GM21526 (cell line): Measurements from ENCODE around the gene LAMA5.

ENCODE experiments used
- ATAC-seq: cut with Tn5 transposase; IDR thresholded peaks from one replicate; pipeline ENCODE4 v1.9.1; 2021; ENCODE audit warnings: moderate library complexity; ENCODE audit not compliant: unreplicated experiment, low FRiP score

The LAMA5 gene

DNA sequence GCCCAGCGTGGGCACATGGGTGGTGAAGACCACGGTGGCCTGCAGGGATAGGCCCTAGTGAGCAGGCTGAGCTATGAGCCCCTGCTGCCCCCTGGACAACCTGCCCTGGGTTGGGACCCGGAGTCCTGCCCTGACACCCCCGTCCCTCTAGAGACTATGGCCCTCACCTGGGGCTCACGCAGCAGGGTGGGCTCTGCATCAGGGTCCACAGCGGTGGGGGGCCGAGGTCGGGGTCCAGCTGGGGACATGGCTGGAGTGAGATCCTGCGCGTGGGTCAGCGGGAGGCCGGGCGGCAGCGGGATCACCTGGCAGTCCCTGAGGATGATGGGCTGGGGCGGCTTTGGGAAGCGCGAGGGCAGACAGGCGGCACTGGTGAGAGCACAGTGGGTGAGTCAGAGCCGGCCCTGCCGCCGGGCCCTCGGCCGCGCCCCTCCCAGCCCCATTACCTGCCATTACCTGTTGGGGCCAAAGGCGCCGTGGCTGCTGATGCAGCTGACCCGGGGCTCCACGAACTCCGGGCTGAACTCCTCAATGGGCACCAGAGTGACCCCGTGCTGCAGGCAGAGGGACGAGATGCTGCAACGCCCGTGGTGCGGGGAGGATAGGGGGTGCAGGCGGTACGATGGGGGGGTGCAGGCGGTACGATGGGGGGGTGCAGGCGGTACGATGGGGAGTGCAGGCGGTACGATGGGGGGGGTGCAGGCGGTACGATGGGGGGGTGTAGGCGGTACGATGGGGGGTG, 36.4 kb downstream of the LAMA5 start:
- no peak for ATAC-seq

DNA sequence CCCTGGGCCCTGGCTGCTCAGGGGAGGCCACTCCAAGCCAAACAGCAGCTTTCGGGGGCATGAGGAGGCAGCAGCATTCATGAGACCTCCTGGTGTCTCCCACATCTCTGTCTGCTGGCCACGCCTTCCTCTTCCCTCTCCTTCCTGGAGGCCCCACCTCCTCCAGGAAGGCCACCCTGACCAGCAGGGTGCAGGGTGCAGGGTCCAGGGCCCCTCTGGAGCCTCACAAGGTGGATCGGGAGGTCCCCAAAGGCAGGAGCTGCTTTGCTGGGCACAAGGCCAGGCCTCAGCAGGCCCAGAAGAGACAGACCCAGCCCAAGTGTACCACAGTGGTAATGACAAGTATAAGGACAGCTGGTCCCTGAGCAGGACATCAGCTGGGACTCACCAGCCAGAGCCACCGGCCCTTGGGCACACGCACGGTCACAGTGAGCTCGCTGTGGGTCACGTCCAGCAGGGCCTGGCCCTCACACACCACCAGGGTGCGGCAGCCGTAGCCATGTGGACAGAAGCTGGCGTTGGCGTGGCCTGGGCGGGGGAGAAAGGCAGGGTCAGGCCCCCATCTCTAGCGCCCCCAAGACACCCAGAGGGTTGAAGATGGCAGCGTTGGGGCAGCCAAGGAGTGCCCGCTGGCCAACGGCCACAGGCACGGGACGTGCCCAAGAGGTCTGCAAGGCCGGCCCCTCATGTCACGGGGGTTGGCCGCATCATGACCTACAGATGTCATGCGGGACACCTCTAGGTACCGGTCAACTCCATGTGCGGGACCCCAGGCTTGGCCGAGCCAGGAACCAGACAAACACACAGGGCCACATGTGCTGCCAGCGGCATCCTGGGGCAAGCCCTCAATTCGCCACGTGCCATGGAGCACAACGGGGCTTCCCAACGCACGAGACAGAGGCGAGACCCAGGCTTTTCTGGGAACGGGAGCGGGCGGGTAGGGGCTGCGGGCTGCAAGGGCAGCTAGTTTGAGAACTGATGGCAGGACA, 37.4 kb downstream of the LAMA5 start:
- ATAC-seq: no peak

DNA sequence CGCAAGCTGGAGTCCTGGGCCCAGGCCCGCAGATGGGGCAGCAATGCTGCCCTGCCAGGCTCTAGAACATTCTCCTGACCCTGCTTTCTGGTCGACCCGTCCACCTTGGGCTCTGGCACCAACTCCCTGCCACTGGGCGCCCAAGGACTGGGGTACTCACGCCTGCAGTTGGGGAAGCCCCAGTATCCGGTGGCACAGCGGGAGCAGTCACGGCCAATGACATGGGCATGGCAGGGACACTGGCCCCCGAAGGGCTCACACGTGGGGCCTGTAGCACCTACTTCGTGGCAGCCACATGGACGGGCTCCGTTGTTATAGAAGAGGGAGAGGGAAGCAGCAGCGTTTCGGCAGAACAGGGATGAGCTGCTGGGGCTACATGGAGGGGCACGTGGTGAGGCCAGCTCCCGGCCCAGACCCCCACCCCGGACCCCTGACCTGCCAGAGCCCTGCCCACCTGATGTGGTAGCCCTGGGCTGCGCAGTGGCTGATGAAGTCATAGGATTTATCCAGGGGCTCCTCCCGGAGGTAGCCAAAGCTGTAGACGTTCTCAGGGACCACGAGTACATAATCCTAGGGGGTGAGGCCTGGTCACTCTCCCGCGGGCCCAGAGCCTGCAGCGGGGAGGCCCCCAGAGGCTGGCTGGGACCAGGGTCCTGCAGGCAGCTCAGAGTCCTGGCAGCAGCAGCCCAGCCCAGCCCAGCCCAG, 38.3 kb downstream of the LAMA5 start:
- ATAC-seq: no peak

DNA sequence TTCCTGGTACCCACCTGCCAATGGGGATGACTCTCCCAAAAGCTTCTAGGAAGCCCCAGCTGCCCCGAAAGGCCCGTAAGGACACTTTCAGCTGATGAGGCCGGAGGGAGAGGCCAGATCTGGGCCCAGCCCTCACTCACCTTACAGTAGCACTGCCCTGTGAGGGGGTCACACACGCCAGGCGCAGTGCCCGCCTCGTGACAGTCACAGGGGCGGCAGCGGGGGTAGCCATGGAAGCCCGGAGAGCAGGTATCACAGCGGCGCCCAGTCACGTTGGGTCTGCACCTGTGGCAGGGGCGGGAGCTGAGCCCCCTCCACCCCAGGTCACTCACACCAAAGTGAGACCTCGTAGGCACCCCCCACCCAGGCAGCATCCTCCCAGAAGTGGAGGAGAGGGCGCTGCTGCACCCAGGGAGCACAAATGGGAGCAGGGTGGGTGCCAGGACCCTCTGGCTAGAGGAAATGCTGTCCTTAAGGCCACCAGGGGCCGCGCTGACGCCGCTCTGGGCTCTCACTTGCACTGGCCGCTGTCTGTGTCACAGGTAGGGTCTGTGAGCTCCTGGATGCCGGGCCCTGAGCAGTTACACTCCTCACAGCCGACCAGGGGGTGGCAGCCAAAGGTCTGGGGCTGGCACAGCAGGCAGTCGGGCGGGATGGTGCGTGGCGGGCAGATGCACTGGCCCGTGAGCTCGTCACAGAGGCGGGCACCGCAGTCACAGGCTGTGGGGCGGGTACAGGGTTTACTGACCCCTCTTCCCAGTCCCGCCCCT, 39.2 kb downstream of the LAMA5 start:
- ATAC-seq: no peak

DNA sequence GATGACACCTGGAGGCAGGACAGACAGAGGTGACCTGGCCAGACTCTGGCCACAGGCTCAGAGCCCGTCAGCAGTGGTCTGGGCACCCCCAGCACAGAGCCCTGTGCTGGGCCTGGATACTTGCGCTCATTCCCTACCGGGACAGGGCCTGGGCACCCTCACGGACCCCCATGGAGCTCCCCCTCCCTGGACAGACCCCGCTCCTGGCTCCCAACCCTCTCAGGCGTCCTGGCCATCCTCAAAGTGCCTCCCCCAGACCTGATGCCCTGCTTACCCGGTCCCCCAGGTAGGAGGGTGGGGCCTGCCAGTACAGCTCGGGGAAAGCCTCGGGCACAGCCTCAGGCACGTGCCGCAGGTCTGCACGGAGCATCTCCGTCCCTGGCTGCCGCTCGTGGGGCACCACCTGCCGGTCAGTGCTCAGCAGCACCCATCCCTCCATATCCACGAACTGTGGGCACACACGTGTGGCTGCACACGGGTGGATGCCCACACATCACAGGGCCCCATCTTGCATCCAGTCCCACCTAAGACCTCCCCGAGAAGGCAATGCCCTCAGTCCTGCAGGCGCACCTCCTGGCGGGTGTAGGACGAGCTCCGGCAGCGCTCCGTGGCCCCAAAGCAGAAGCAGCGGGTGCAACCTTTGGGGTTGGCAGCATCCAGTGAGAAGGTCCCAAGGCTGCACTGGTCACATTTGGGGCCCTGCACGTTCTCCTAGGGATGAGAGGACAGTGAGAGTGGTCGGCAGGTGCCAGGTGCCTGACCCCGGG, 40.0 kb downstream of the LAMA5 start:
- ATAC-seq: no peak

DNA sequence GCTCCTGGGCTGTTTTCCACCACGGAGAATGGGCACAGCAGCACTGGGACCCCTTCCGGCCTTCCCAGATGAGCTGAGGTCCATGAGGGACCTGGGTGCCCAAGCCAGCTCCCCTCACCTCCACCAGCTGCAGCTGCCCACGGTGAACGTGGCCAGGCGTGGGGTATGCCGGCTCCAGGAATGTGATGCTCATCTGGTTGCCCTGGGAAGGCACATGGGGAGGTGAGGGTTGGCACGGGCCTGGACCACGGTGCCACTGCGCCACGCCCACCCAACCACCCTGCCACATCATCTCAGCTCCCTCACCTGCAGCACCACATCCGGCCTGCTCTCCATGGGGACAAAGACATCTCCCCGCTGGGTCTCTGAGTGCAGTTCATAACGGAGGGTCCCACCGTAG, 40.6 kb downstream of the LAMA5 start:
- ATAC-seq: no peak

DNA sequence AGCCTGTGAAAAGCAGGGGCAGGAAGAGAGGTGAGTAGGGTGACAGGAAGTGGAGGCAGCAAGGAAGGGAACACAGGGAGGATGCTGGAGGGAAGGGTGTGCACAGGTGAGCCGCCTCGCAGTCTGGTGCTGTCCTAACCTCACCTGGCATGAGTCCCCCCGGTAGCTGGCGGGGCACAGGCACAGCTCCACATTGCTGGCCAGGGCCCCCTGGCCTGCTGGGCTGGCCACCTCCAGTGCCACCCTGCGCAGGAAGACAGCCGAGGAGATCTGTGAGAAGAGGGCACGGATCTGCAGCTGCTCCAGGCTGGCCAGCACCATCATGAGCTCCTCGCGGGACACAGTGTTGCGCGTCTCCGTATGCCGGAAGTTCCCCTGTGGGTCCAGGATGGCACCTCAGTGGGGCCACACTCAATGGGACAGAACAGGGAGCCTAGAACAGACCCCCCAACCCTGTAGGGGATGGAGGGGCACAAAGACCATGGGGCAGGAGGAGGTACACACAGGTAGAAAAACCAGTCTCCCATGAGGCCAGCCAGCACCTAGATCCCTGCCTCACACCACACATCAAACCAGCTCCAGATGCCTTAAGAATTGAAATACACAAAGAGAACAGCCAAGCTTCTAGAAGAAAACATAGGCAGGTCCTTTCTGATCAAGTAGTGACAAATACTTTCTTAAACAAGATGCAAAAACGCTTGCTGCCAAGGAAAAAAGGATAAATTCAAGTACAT, 41.8 kb downstream of the LAMA5 start:
- ATAC-seq: no peak

DNA sequence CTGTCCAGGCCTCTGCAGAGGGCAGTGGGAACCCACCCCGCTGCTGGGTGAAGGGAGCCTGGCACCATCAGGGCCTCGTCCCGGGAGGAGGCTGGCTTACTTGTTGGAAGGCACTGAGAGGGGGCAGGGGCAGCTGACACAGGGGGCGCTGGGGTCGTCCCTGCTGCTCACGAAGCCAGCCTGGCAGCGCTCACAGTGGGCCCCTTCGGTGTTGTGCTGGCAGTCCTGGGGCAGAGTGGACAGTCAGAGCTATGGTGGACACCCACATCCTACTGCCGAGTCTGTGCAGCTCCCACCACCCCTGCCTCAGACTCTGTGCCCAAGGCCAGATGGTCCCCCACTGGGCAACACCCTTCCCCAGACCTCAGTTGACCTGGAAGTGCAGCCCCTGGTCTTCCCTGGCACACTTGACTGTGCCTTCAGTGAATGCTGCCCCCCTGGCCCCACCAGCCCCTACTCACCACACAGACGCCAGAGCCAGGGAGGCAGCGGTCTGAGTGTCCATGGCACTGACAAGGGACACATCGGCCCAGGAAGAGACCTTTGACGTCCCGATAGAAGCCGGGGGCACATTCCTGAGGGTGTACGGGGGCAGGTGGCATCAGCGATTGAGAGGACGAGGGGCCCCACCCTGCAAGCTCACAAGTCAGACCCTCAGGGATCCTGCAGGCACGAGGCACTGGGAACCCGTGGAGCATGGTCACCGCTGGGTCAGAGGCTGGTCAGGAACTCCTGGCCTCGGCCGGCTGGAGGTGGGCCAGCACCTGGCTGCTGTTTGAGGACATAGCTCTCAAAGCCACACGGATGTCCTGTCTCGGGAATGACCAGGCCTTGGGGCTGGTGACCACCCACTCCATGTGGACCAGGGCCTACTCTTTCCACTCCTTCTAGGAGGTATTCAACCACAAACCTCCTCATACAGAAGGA, 42.9 kb downstream of the LAMA5 start:
- no peak for ATAC-seq

DNA sequence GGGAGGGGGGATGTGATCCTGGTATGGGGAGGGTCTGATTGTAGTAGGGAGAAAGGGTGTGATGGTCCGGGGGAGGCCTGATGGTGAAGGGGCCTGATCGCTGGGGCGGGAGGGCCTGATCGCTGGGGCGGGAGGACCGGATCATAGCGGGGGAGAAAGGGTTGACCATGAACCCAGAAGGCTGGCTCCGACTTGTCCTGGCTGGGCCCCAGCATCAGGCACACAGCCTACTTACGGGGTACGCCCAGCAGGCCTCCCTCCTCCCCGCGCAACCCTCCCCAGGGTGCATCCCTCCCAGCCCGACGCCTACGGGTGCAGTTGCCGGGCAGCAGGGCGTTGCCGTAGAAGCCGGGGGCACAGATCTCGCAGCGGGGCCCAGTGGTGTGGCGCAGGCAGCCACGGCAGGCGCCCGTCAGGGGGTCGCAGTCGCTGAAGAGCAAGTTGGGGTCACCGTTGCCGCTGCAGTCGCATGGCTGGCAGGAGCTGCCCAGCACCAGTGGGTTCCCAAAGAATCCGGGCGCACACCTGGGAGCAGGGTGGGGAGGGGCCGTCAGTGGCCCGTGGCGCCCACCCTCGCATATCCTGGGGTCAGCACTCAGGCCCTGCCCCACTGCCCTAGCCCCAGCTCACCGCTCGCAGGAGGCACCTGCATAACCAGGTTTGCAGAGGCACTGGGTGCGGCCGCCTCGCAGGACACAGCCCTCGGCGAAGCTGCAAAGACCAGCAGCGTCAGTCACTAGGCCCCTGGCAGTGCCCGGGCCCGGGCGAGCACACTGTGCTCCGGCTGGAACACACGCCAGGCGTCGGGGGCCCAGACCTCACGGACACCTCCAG, 43.7 kb downstream of the LAMA5 start:
- no peak for ATAC-seq

DNA sequence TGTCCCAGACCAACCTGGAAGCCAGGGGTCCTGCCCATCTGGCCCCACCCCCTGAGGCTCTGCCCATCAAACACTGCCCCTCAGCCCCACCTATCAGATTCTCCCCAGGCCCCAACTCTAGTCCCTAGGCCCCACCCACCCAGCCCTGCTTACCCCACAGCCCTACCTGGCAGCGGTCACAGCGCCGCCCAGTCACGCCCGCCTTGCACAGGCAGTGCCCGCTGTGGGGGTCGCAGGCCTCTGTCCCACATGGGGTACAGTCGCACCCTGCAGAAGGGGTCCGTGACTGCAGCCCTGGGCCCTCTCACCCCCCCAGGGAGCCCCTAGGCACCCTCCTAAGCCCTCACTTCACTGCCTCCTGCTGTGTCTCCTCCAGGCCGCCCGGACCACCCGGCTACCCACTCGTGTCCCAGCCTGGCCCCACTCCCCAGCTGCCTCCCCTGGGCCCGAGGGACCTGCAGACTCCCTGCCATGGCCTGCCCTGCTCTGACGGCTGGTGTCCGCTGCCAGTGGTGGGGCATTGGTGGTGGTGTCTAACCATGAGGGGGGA, 44.5 kb downstream of the LAMA5 start:
- ATAC-seq: no peak

DNA sequence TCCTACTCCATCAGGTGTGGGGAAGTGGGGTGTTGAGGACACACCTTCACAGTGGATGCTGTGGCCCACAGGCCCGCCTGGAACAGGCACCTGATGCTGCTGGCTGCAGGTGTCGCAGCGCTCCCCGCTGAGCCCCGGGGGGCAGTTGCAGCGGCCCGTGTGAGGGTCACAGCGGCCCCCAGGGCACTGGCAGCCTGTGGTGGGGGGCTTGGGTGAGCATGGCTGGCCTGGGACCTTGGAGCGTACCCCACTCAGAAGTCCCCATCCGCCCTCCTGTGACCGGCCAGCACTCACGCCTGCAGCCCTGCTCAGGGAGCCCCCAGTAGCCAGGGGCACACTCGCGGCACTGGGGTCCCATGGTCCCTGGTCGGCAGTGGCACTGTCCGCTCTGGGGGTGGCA, 45.1 kb downstream of the LAMA5 start:
- ATAC-seq: no peak

DNA sequence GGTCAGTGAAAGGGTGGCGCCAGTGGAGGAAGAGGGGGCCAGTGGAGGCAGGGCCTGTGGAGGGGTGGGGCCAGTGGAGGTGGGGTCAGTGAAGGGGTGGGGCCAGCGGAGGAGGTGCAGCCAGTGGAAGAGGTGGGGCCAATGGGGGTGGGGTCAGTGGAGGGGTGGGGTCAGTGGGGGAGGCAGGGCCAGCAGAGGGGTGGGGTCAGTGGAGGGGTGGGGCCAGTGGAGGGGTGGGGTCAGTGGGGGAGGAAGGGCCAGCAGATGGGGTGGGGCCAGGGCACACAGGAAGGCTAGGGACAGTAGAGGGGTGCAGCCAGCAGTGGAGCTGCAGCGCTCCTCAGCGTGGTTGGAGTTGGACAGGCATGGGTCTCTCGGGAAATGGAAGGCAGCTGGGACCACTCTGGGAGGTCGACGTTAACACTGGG, 45.6 kb downstream of the LAMA5 start:
- no peak for ATAC-seq

DNA sequence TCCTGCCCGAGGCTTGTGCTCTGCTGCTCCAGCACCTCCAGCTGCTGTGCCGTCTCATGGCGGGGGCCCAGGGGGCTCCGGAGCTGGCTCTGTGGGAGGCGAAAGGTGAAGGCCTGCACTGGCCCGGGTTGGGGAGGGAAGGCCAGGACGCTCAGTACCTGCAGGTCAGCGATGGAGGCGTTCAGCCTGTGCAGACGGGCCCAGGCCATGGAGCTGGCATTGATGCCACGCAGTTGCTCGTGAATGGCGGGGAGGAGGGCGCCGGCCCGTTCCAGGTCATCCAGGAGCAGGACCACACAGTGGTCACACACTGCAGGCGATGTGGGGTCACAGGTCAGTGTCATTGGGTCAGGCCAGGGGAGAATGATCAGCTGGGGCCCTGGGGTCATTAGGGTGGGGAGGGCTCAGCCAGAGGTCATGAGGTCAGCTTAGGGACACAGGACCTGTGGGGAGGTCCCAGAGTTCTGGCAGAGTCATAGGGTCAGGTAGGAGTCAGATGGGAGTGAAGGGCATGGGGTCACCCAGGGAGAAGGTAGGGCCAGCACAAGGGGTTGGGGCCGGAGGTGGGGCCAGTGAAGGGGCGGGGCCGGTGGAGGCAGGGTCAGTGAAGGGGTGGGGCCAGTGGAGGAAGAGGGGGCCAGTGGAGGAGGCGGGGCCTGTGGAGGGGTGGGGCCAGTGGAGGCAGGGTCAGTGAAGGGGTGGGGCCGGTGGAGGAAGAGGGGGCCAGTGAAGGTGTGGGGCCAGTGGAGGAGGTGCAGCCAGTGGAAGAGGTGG, 46.3 kb downstream of the LAMA5 start:
- no peak for ATAC-seq

DNA sequence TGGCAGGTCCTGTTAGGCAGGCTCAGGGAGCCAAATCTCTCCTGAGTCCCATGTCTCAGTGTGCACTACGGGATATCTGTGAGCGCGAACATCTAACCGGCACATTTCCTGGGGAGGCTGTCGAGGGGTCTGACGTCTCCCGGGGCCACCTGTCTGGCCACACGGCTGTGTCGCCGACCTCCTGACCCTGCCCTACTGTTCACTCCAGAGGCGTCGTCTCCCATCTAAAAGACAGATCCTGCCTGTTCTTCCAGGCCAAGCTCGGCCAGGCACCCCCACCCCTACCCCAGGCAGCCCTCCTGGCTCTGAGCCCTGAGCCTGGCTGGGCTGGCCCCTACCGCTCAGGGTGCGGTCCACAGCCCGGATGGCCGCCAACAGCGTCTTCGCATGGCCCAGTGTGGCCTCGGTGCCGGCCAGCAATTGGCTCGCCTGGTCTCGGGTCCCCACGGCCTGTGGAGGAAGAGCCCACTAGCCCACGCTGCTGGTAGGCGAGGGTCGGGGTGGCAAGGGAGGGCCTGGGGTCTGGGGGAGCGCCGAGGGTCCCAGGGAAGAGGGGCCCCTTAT, 47.7 kb downstream of the LAMA5 start:
- no peak for ATAC-seq
